H4 (cell line): ENCODE data around the gene HBG1. TPM values are rescaled to one million over a fixed set of nuclear protein-coding genes. Genes with fewer than 3 reads are reported as not detected.

Experiments used
- DNase-seq: peaks from one replicate; pipeline ENCODE4 v3.0.0-alpha.2; 2015; ENCODE audit warnings: low spot score
- total RNA-seq: library from RNA; depleted of rRNA; stranded (reverse); fragments of >200 nt; shearing (Covaris generic); gene quantifications from 2 replicates; pipeline ENCODE4 v1.2.3, GENCODE V29; 2014

The HBG1 gene
- total RNA-seq, 1 experiment from 2014 or later = 2.1 TPM

DNA sequence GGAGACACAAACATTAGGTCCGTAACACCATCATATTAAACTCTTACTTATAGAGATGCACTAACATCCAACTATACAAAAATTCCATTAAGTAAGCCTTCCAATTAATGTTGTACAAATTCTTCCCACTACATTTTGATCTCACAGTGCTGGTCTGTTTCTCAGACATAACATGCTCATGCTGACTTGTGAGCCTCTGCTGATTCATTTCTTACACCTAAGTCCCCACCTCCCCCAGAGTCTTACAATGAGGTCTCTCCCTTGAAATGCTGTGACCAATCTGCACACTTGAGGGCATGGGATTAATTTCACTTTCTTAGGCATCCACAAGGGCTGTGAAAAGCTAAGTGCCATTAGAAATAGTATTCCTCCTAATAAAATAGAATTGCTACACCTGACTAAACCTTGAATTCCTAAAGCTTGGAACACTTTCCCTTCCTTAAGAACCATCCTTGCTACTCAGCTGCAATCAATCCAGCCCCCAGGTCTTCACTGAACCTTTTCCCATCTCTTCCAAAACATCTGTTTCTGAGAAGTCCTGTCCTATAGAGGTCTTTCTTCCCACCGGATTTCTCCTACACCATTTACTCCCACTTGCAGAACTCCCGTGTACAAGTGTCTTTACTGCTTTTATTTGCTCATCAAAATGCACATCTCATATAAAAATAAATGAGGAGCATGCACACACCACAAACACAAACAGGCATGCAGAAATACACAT lies 2.0 kb downstream of the HBG1 start:
- no peak for DNase-seq

DNA sequence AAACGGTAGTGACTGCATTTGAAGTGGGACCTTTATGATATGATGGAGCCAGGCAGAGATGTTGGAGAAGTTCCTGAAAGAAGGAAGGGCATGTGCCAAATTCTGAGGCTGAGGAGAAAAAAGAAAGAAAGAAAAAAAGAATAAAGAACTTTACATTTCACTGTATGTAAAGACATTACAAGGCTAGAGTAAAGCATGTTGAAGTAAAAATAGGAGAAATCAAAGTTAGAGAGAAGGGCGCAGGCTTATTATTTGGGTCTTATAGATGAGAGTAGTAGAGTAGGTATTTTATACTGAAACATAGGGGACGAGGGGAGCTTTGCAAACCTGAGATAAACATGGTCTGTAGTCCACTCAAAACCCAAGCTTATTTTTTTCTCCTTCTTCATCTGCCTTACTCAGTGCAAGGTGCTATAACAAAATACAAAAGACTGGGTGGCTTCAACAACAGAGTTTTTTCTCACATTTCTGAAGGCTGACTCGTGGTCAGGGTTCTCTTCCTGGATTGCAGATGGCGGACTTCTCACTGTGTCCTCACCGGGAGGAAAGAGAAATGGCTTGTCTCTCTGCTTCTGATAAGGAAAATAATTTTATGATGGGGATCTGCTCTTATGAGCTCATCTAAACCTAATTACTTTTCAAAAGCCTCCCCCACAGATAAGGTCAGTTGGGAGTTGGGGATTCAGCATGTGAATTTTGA lies 2.7 kb downstream of the HBG1 start:
- DNase-seq = no peak

DNA sequence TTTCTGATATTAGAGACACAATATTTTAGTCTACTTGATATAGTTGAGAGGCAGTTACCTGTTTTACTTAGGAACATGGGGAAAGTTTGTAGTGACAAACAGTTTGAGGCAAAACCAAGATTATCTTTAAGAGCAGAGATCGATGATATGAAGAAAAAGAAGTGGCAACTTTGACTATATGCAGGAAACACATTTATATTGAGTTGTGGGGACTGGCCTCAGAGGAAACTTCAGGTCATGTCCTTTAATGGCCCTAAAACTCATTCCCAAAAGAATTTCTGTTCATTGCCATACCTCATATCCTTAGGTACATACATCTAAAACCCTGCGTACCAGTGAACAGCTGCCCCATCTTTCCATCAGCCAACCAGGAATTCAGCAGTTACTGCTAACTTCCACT lies 4.5 kb downstream of the HBG1 start:
- no peak for DNase-seq

DNA sequence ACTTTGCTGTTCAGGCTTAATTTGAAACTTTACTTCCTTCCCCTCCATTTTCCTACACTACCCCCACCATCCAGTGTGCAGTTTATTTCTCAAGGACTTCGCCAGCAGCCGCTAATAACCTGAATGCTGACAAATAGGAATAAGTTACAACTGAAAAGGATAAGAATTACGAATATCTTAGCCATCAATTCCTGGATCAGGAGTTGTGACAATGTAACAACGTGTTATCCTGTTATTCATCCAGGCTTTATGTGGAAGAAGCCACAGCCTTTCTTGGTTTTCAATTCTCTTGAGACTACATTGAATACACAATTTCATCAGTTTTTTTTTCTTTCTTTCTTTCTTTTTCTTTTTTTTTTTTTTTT lies 5.9 kb downstream of the HBG1 start:
- DNase-seq = no peak

DNA sequence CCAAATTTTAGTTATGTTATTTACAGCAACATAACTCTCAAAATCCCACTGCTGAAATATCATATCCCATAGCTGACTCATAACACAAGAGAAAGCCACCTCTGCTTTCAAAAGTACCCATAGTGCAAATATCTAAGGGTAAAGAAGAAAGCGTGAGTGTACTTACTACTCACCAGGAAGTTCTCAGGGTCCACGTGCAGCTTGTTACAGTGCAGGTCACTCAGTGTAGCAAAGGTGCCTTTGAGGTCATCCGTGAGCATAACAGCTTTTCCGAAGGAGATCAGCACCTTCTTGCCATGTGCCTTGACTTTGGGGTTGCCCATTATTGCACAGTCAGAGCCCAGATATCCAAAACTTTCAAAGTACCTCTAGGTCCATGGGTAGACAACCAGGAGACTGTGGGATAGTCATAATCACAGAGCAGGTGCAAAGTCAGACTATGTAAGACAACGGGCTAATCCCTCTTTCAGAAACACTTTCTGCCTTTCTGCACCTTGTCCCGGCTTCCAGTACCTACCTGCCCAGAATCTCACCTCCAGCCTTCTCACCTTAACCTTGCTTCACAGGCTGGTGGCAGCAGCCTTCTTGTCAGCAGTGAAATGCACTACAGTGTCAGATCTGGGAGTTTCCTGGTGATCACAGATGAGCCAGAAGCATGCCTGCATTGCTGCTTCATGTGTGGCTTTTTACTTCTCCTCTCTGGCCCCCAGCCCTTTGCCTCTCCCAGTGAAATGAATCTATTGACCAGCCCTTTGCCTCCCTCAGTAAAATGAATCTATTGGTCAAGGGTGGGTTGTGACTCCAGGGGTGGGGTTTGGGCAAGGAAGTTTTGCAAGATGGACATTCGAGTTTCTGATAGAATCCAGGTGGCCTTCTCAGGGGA lies 6.5 kb downstream of the HBG1 start:
- DNase-seq = no peak

DNA sequence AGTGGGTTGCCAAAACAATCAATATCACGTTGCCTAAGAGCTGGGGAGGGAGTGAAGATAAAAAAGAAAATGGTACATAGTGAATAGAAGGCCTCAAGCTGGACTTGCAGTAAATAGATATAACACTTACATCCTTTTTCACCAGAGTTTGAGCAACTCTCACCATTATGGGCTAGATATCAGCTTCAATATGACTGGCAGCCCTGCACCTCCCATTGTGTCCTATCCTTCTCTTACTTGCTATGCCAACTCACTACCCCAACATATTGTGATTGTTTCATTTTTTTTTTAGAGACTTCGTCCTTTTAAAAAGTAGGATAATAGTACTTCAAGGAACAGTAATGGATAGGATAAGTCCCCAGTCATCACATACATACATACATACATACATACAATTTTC lies 7.4 kb downstream of the HBG1 start:
- no peak for DNase-seq

DNA sequence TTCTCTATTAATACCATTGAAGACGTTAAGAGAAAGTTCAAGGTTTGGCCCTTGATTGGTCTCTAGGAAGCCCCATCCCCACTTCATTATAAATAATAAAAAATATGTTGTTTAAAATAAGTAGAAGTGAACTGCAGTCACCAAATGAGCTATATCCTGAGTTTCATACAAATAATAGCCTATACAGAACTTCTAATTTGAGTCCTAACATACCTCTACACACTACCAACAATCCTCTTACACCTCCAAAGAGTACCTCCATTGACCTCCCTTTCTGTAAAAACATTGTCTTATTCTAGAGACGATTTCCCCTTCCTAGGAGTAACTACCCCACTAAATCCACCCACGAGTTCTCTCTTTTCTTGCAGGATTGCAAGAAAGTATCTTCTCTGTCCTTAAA lies 8.2 kb downstream of the HBG1 start:
- no peak for DNase-seq

DNA sequence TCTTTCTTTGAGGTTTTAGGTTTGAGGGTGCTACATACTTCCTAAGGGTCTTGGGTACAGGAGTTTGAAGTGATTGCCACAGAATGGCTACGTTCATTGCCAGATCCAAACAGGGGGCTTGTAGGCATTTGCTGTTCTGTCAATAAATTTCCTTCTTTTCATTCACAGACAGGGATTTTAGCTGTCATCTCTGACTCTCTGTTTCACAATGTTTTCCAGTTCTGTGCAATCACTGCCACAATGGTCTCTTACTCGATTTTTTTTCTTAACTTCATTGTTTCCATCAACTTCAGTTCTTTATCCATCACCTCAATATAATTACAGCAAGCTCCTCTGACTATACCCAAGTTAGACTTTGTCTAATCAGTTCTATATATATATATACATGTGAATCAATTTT lies 9.2 kb downstream of the HBG1 start:
- no peak for DNase-seq

DNA sequence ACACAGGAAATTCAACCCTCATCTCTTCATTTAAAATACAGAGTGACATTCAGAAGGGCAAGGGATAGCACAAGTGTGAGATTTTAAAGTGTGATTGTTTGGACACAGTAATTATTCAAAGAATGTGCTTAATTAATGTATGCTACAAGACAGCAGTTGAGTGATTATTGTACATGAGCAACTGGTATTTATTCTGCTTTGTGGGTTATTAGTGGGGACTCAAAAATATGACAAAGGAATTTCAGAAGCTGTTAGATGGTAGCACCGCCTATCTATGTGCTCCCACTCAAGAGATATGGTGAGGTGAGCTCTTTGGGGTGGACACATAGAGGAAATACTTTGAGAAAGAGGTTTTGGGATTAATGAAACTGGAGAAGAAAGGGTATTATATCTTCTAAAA lies 9.6 kb downstream of the HBG1 start:
- DNase-seq = no peak

DNA sequence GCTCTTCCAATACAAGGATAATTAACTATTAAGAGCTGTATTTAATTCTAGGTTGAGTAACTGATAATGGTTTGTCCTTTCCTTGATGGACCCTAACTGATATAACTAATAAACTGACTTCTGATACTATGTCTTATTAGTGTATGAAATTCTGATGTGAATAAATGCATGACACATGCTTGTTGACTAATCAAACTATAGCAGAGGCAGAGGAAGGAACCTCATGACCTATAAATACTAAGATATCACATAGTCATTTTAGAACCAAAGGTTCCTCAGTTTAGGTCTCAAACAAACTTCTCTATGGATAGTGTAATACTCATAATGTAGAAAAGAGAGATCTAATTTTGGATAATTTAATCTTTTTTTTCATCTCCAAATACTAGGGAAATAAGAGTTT lies 10.6 kb downstream of the HBG1 start:
- no peak for DNase-seq

DNA sequence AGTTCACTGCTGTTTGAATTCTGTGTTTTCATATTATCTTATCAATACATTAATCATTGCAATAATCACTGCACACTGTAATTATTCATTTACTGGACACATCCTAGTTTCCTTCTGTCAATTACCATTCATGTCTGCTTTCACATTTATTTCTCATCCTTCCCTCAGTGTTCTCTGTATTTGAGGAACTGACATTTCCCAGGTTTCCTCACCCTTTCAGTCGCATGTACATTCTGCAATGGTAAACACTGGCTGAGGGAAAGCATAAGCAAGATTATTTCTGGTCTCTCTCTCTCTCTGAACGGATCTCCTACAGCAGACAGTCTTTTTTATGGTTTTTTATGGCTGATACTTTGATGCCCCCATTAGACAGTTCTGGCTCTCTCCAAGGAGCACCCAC lies 11.2 kb downstream of the HBG1 start:
- no peak for DNase-seq

DNA sequence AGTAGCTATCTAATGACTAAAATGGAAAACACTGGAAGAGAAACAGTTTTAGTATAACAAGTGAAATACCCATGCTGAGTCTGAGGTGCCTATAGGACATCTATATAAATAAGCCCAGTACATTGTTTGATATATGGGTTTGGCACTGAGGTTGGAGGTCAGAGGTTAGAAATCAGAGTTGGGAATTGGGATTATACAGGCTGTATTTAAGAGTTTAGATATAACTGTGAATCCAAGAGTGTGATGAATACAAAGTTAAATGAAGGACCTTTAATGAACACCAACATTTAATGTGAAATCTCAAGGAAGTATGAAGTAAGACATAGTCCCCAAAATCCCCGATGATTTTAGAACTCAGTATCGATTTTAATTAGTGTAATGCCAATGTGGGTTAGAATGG lies 12.2 kb downstream of the HBG1 start:
- no peak for DNase-seq

DNA sequence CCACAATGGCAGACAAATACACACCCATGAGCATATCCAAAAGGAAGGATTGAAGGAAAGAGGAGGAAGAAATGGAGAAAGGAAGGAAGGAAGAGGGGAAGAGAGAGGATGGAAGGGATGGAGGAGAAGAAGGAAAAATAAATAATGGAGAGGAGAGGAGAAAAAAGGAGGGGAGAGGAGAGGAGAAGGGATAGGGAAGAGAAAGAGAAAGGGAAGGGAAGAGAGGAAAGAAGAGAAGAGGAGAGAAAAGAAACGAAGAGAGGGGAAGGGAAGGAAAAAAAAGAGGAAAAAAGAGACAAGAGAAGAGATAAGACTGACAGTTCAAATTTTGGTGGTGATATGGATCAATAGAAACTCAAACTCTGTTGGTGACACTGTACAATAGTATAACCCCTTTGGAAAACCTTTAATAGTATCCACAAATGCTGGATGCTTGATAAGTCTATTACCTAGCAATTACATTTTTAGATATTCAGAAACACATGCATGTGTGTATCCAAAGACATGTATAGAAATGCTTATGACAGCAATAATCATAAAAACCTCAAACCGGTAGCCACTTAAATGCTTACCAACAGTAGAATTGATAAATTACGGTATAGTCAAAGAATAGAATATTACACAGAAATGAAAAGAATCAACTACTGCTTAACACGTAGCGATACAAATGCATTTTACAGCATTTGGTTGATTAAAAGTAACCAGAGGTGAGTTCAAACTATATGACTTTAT lies 14.1 kb downstream of the HBG1 start:
- no peak for DNase-seq

DNA sequence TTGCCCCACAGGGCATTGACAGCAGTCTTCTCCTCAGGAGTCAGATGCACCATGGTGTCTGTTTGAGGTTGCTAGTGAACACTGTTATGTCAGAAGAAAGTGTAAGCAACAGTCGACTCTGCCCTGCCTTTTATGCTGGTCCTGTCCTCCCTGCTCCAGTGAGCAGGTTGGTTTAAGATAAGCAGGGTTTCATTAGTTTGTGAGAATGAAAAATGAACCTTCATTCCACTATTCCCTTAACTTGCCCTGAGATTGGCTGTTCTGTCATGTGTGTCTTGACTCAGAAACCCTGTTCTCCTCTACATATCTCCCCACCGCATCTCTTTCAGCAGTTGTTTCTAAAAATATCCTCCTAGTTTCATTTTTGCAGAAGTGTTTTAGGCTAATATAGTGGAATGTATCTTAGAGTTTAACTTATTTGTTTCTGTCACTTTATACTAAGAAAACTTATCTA lies 15.2 kb downstream of the HBG1 start, which contains the start of gene HBD:
HBD (minus strand) TSS at position 103 of the 454 bp plus-strand sequence; CDS start at position 53, 50 bp downstream.
- DNase-seq = peak; percentile 16

DNA sequence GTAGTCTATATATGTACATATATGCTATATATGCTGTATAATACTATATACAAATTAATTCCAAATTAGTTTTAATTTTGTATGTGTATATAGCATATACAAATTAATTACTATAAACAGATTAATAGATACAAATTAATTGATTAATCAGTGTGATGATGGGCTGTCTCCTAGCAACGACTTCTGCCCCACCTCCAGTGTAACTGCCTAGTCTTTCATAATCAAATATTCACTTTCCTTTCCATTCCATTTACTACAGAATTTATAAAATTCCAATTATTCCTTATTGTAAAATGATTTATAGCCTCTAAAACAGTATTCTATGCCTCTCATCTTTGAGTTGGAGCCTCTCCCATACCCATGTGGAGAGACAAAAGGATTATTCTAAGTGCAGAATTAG lies 16.4 kb downstream of the HBG1 start:
- no peak for DNase-seq

DNA sequence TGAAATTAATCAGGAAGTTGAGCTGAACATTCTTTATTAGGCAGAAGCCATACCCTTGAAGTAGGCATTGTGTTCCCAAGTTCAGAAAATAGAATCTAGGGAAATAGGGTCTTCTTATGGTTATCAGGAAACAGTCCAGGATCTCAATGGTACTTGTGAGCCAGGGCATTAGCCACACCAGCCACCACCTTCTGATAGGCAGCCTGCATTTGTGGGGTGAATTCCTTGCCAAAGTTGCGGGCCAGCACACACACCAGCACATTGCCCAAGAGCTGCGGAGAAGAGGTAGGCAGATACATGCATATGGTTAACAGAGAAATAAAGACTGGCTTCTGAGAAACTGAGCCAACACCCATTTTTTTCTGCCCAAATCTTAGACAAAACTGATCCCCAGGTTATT lies 16.8 kb downstream of the HBG1 start:
- DNase-seq = no peak

DNA sequence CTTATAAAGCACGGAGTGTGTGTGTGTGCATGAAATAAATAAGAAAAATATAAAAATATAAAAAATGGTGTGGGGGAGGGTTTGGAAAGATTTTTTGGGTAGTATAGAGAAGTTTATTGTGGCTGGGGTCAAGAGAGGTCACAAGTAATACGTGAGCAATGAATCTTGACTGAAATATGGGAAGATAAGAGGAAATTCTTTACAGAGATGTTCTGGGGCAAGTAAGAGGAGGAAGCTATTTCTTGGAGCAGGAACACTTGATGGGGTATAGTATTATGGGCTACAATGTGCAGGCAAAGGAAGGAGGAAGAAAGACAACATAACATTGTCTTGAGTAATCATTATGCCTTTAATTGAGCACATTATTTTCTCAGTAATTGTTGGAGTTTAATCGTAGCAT lies 17.5 kb downstream of the HBG1 start:
- no peak for DNase-seq

DNA sequence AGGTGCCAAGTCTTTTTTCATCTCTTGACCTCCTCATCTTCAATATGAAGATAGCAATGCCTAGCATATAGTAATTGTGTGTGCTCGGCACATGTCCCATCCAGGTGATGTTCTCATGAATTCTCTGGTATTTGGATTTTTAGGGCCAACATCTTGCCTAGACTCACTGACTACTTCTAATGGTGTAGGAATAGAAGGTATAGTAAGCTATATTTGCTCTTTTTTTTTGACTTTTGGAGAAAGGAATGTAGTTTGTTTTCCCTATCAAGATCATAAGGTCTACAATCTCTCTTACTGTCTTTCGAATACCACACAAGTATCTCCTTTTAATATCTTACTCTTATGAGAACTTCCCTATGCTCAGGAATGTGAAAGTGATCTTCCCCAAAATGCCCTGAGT lies 18.5 kb downstream of the HBG1 start:
- no peak for DNase-seq

DNA sequence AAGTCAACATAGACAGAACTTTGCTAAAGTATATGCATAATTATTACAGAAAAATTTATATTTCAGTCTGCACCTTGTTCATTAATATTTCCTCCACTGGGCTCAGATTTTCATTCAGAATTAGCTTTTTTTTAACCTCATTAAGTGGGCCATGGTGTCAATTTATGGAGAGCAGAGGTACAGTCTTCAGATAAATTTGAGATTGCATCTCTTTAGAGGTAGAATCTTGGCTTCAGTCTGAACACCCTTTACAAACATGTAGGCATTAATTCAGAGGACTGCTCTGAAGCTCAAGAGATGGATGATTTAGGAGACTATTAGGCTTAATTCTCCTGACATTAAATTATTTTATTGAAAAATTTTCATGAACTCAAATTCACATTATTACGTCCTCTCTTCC lies 19.4 kb downstream of the HBG1 start:
- no peak for DNase-seq

DNA sequence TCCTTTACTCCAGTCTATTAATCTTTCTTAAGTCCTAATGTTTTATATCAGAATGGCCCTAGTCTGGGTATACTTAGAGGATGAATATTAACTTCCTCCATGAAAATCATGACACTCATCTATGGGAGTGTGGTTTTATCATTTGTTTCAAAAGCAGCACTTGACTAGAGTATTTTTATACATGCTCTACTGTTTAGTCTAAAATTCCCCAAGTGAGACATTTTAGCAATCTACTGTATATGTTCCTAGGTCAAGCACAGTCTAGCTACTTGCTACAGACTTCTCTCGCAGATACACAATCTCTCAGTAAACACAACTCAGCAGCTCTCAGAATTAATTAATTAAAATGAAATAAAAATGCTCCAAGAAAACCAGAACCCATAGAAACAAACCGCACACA lies 19.9 kb downstream of the HBG1 start:
- no peak for DNase-seq

DNA sequence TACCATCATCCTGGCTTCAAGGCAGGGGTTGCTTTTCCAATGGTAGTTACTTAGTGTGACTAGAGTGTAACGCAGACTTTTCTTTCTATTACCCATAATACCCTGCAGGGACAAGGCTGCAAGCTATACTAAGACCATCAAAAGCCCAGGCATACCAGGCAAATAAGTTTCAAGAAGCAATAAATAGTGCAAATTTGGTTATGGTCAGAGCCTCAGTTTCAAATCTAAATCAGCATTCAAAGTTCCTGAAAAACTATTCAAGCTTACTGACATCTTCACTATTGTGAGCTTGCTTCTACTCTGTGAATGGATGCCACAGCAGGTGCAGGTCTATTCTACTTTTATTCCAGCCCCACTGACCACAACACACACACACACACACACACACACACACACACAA lies 20.3 kb downstream of the HBG1 start:
- DNase-seq = no peak

DNA sequence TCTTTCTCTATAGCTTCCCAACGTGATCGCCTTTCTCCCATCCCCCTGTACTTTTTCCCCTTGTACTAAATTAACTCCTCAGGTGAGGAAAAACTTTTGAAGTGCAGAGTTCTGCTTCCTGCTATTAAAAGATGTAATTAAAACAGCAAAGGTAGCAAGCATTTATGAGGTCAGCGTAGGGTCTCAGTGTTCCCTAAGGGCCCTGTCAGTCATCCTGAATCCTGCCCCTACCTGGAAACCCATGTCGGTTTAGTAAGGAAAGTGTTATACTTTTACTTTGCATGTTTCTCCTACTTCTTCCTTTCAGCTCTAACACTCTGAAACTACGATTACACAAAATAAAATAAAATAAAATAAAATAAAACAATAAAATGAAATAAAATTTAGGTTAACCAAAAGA lies 21.5 kb downstream of the HBG1 start:
- DNase-seq = no peak
